ENCODE data around the gene FBN2.

GRCh38 chr5:128466554-128466953, 71.5 kb downstream of the FBN2 start:
- TF ChIP-seq POLR2A (IDR thresholded peaks at IDR 0.05; ENCODE audit: low read depth, low read length) (no peak), TAF1 (IDR thresholded peaks at IDR 0.05; ENCODE audit: borderline replicate concordance, low read depth, low read length) (no peak)
